Sigmoid colon (tissue), 7 donors: ENCODE data around the gene ERCC3. TPM values are rescaled to one million over a fixed set of nuclear protein-coding genes. Genes with fewer than 3 reads are reported as not detected.

Experiments
- DNase-seq: peaks from one replicate; pipeline ENCODE4 v3.0.0-alpha.2; 2019
- H3K27ac ChIP-seq, 4 donors: fragments of 200-600 bp; sonication (generic); one replicate each; pipeline ENCODE4 v1.5.1; 2016 to 2019; ENCODE audit warnings: mild to moderate bottlenecking in 1 of 4
- H3K27me3 ChIP-seq, 3 donors: fragments of 200-600 bp; sonication (generic); one replicate each; pipeline ENCODE4 v1.5.1; 2019; ENCODE audit warnings: mild to moderate bottlenecking in 1 of 3
- H3K36me3 ChIP-seq, 4 donors: fragments of 200-600 bp; sonication (generic); one replicate each; pipeline ENCODE4 v1.5.1; 2016 to 2019
- H3K4me1 ChIP-seq, 4 donors: fragments of 200-600 bp; sonication (generic); one replicate each; pipeline ENCODE4 v1.5.1; 2017 to 2019
- H3K4me3 ChIP-seq, 4 donors: fragments of 200-600 bp; sonication (generic); one replicate each; pipeline ENCODE4 v1.5.1; 2017 to 2019; ENCODE audit warnings: mild to moderate bottlenecking in 2 of 4, moderate library complexity in 1 of 4
- H3K9me3 ChIP-seq, 4 donors: fragments of 200-600 bp in 3 of 4; sonication (generic) in 3 of 4; one replicate each; pipeline versions ENCODE4 v1.5.1 to v1.6.1; 2013 to 2019
- EP300 ChIP-seq, 4 donors: sonication (generic); formaldehyde crosslinking; IDR thresholded peaks; one replicate each; pipeline ENCODE4 v1.6.1; 2017; ENCODE audit warnings: antibody characterized with exemption in 4 of 4
- POLR2A ChIP-seq, 2 donors: fragments of 450-650 bp; IDR thresholded peaks; one replicate each; pipeline ENCODE4 v1.6.1; 2016; ENCODE audit warnings: antibody characterized with exemption in 2 of 2, mild to moderate bottlenecking in 2 of 2, moderate library complexity in 2 of 2
- POLR2AphosphoS5 ChIP-seq, 4 donors: sonication (generic); formaldehyde crosslinking; IDR thresholded peaks; one replicate each; pipeline ENCODE4 v1.6.1; 2017; ENCODE audit warnings: antibody characterized with exemption in 4 of 4
- WGBS, 2 donors: extraction: QIAGEN DNeasy Blood & Tissue Kit; methylation state at CpG; one replicate each; pipeline ENCODE4 v1.1.7; 2013; 5-methylcytosine and 5-hydroxymethylcytosine counted together
- intact Hi-C: fragments of 100-400 bp; cut with DNase I; formaldehyde crosslinking; loops from one replicate; pipeline ENCODE4 v1.15.1; 2023
- polyA plus RNA-seq, 3 donors: library from polyadenylated mRNA; stranded (reverse); fragments of 200-250 nt; gene quantifications; one replicate each; pipeline ENCODE4 v1.2.3, GENCODE V29; 2013
- total RNA-seq, 4 donors: library from RNA; depleted of rRNA; stranded (reverse); fragments of >200 nt; gene quantifications; one replicate each; pipeline ENCODE4 v1.1.0, GENCODE V29; 2016
- TF ChIP-seq, protein P1 (sequence below), 4 experiments: fragments of 450-650 bp in 3 of 4; fragments of 200-600 bp in 1 of 4; IDR thresholded peaks; one replicate each; pipeline ENCODE4 v1.5.1; 2016 to 2019; ENCODE audit warnings: antibody characterized with exemption in 4 of 4, mild to moderate bottlenecking in 3 of 4, moderate library complexity in 2 of 4
- donor health status: healthy with polysubstance abuse.
- donor health status: Bipolar disorder and iron deficiency.
- donor health status: healthy.

ERCC3 gene
- total RNA-seq (10 to 100 TPM; 31.7 to 44.8 (median 39.1) TPM), polyA plus RNA-seq (10 to 100 TPM; 15.6 to 26.3 (median 18.5) TPM)

DNA sequence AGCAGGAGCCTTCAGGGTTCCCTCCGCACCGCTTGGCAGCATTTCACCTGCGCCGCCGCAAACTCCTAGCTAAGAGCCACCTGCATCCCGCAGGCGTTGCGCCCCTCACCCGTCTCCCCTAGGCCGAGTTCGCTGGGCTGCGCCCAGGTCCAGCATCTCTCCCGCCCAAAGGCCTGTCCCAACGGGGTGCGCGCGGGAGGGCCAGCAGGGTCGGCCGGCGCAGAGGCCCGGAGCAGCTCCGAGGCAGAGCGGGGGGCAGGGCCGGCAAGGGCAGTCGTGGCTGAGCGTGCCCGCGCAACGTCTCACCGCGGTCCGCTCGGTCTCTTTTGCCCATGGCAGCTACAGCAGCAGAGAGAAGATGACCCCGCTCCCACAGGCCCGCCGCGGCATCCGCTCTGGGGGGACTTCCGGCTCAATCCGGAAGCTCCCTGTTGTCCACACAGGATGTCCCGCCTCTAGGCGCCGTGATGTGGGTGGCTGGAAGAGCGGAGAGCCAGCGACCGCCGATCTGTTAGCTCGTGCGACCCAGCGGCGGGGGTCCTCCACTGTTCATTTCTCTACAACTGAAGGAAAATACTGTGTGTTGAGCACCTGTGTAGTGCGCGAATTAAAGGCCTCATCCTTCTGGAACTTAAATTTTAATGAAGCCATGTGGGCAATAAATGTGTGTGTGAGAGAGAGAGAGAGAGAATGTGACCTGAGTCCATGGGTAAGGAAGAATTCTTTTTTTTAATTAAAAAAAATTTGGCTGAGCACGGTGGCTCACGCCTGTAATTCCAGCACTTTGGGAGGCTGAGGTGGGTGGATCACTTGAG is at the start of gene ERCC3:
ERCC3 (minus strand) TSS at position 397 of the 815 bp plus-strand sequence; CDS start at position 334, 63 bp downstream.
- WGBS, 2 donors = 0 to 1% methylated on average over 55 of the region's 55 CpGs

DNA sequence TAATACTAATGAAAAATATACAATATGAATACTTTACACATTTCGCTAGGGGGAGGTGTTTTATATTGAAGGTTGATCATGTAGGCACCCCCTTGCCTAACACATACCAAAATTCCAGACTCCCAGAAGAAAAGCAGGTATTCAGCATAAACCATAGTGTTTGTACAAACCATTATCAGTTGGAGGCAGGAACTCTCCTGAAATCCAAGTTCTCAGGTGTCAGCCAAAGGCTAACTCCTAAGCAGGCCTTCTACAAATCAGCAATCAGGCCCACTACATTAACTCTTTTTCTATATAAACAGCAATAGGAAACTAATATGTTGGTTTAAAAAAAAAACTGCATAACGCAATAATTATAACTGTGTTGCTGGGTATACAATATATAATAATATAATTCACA is 49.3 kb upstream of the ERCC3 start:
- no peak for TF ChIP-seq POLR2AphosphoS5 (IDR thresholded peaks at IDR 0.05)
- TF ChIP-seq EP300 (IDR thresholded peaks at IDR 0.05) = no peak
- TF ChIP-seq POLR2A (IDR thresholded peaks at IDR 0.05) = no peak
- TF ChIP-seq, protein P1, sequence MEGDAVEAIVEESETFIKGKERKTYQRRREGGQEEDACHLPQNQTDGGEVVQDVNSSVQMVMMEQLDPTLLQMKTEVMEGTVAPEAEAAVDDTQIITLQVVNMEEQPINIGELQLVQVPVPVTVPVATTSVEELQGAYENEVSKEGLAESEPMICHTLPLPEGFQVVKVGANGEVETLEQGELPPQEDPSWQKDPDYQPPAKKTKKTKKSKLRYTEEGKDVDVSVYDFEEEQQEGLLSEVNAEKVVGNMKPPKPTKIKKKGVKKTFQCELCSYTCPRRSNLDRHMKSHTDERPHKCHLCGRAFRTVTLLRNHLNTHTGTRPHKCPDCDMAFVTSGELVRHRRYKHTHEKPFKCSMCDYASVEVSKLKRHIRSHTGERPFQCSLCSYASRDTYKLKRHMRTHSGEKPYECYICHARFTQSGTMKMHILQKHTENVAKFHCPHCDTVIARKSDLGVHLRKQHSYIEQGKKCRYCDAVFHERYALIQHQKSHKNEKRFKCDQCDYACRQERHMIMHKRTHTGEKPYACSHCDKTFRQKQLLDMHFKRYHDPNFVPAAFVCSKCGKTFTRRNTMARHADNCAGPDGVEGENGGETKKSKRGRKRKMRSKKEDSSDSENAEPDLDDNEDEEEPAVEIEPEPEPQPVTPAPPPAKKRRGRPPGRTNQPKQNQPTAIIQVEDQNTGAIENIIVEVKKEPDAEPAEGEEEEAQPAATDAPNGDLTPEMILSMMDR (IDR thresholded peaks at IDR 0.05) = no peak
- Histone ChIP-seq H3K9me3 (no peaks in the 10 kb centered on the region), H3K4me3 (no peak overlapping the region), H3K27ac (no peak overlapping the region), H3K4me1 (peaks cover 0 to 11% (median 0%) of the 10 kb centered on the region in 4 donors), H3K27me3 (no peaks in the 10 kb centered on the region), H3K36me3 (peaks cover 0 to 8% (median 0%) of the 10 kb centered on the region in 4 donors)
- no peak for DNase-seq
- WGBS, 2 donors = 97% methylated on average over 2 of the region's 2 CpGs
- intact Hi-C loops = no loop called here

More for the DNA sequence above, at the start of gene ERCC3:
- intact Hi-C loops = loop anchor here (2.0 to 10.0 kb wide), 3 partner anchors 119 to 191 kb away; partner anchors contain the start of gene BIN1
- DNase-seq = peak; percentile 90
- peaks cover 8 to 38% (median 35%) of the 10 kb centered on the region in 4 donors for H3K36me3 ChIP-seq
- H3K9me3 ChIP-seq = no peaks in the 10 kb centered on the region
- H3K4me3 ChIP-seq = peak within 1 kb of the TSS; percentile 72 to 97 (median 90)
- peak within 1 kb of the TSS; percentile 74 to 86 (median 82) for H3K27ac ChIP-seq
- peaks cover 0 to 19% (median 13%) of the 10 kb centered on the region in 4 donors for H3K4me1 ChIP-seq
- H3K27me3 ChIP-seq = no peaks in the 10 kb centered on the region
- TF ChIP-seq, protein P1 (IDR thresholded peaks at IDR 0.05) = no peak
- TF ChIP-seq POLR2A (IDR thresholded peaks at IDR 0.05) (peak; percentile 22 to 34), POLR2AphosphoS5 (IDR thresholded peaks at IDR 0.05) (peak; percentile 30 to 87 (median 61)), EP300 (IDR thresholded peaks at IDR 0.05) (no peak)

DNA sequence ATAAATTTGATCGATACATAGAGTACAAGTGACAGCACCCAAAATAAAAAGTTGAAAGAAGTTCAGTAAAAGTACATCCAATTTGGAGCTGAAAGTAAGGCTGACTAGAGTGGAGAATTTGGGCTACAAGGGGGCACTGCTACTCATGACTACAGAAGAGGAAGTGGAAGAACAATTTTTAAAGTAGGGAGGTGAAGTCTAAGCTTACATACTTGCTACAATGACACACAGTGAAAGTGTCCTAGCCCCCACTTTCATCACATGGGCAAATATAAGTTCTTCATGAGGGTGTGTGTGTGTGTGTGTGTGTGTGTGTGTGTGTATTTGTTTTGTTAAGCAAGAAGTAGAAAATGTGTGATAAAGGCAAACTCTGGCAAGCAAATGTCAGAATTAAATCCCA is 48.2 kb upstream of the ERCC3 start:
- TF ChIP-seq POLR2AphosphoS5 (IDR thresholded peaks at IDR 0.05) (no peak), POLR2A (IDR thresholded peaks at IDR 0.05) (no peak), EP300 (IDR thresholded peaks at IDR 0.05) (no peak)
- TF ChIP-seq, protein P1 (IDR thresholded peaks at IDR 0.05) = no peak
- H3K4me3 ChIP-seq = no peak overlapping the region
- intact Hi-C loops = no loop called here
- no peak overlapping the region for H3K27ac ChIP-seq
- H3K36me3 ChIP-seq = peaks cover 0 to 18% (median 2%) of the 10 kb centered on the region in 4 donors
- H3K9me3 ChIP-seq = no peaks in the 10 kb centered on the region
- no peak for DNase-seq
- 98% methylated on average over 1 of the region's 1 CpG for WGBS, 2 donors
- no peaks in the 10 kb centered on the region for H3K27me3 ChIP-seq
- peaks cover 0 to 11% (median 0%) of the 10 kb centered on the region in 4 donors for H3K4me1 ChIP-seq

DNA sequence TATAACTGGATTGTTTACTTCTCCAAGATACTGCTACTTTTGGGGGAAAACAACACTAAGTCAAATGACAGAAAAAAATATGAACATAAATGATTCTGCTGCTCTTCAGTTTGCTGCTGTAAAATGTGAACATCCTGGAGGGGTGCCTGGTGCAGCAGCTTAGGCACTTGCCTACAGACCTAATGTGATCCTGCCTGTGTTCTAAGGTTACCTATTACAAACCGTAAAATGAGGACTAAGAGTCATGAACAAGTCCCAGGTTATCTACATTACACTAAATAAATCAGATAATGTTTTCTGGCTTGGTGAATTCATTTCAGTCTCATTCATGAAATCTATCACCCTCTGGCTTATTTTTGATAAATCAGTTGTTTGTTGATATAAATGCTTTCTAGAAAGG is 38.4 kb upstream of the ERCC3 start:
- no peak for DNase-seq
- no peaks in the 10 kb centered on the region for H3K27me3 ChIP-seq
- no peak overlapping the region for H3K4me3 ChIP-seq
- TF ChIP-seq EP300 (IDR thresholded peaks at IDR 0.05) (no peak), POLR2AphosphoS5 (IDR thresholded peaks at IDR 0.05) (no peak), POLR2A (IDR thresholded peaks at IDR 0.05) (no peak)
- TF ChIP-seq, protein P1 (IDR thresholded peaks at IDR 0.05) = no peak
- peaks cover 0 to 80% (median 19%) of the 10 kb centered on the region in 4 donors for H3K36me3 ChIP-seq
- H3K27ac ChIP-seq = no peak overlapping the region
- H3K9me3 ChIP-seq = no peaks in the 10 kb centered on the region
- intact Hi-C loops = no loop called here
- H3K4me1 ChIP-seq = no peaks in the 10 kb centered on the region
- 95 to 96% methylated on average over 1 of the region's 1 CpG for WGBS, 2 donors
